GM18505 (cell line): Measurements from ENCODE around the gene RFPL1.

Experiments
- ATAC-seq: cut with Tn5 transposase; IDR thresholded peaks from one replicate; pipeline ENCODE4 v1.9.1; 2021; ENCODE audit not compliant: unreplicated experiment
- POLR2A ChIP-seq: IDR thresholded peaks from 4 replicates; pipeline ENCODE4 v1.6.1; 2011; ENCODE audit warnings: borderline replicate concordance; ENCODE audit not compliant: insufficient read depth, insufficient read length; ENCODE audit errors: extremely low read depth

Gene RFPL1

GRCh38 chr22:29427176-29427760, 11.1 kb upstream of the RFPL1 start:
- ATAC-seq: no peak
- no peak for TF ChIP-seq POLR2A

GRCh38 chr22:29431986-29432385, 6.4 kb upstream of the RFPL1 start:
- TF ChIP-seq POLR2A: no peak
- no peak for ATAC-seq

GRCh38 chr22:29433856-29434255, 4.5 kb upstream of the RFPL1 start:
- TF ChIP-seq POLR2A: no peak
- ATAC-seq: no peak

- no peak for ATAC-seq
- no peak for TF ChIP-seq POLR2A
Measured at GRCh38 chr22:29434288-29434687, 4.1 kb upstream of the RFPL1 start.

GRCh38 chr22:29435236-29436136, 2.9 kb upstream of the RFPL1 start:
- TF ChIP-seq POLR2A: no peak
- ATAC-seq: no peak

GRCh38 chr22:29442976-29443375, 4.6 kb downstream of the RFPL1 start:
- no peak for TF ChIP-seq POLR2A

GRCh38 chr22:29443452-29443851, 5.1 kb downstream of the RFPL1 start:
- ATAC-seq: no peak
- TF ChIP-seq POLR2A: no peak

More at GRCh38 chr22:29442976-29443375, 4.6 kb downstream of the RFPL1 start:
- no peak for ATAC-seq

- no peak for ATAC-seq
Measured at GRCh38 chr22:29443861-29444792, 5.7 kb downstream of the RFPL1 start.

GRCh38 chr22:29445508-29445907, 7.1 kb downstream of the RFPL1 start:
- no peak for ATAC-seq
- TF ChIP-seq POLR2A: no peak

More at GRCh38 chr22:29443861-29444792, 5.7 kb downstream of the RFPL1 start:
- TF ChIP-seq POLR2A: no peak

- TF ChIP-seq POLR2A: no peak
- ATAC-seq: no peak
Measured at GRCh38 chr22:29447906-29448305, 9.5 kb downstream of the RFPL1 start.

GRCh38 chr22:29449296-29449875, 11.0 kb downstream of the RFPL1 start:
- TF ChIP-seq POLR2A: no peak
- ATAC-seq: no peak

GRCh38 chr22:29450222-29450621, 11.8 kb downstream of the RFPL1 start:
- ATAC-seq: no peak
- TF ChIP-seq POLR2A: no peak

GRCh38 chr22:29451863-29452262, 13.5 kb downstream of the RFPL1 start:
- no peak for TF ChIP-seq POLR2A

More at GRCh38 chr22:29451863-29452262, 13.5 kb downstream of the RFPL1 start:
- ATAC-seq: no peak
